Hematopoietic multipotent progenitor cell treated with erythropoietin and hydrocortisone succinate and interleukin-3 and kit ligand, for 17 days (in vitro differentiated cells): Measurements from ENCODE around the gene PATL1.
"Not testable (repeated sequence)": the region's sequence is repeated elsewhere in the genome, so short reads cannot be mapped to it uniquely, and the experiment has no call there.

Source experiments
- DNase-seq: peaks from one replicate; pipeline ENCODE4 v3.0.0-alpha.2; 2015; ENCODE audit warnings: low spot score

Gene PATL1

DNA sequence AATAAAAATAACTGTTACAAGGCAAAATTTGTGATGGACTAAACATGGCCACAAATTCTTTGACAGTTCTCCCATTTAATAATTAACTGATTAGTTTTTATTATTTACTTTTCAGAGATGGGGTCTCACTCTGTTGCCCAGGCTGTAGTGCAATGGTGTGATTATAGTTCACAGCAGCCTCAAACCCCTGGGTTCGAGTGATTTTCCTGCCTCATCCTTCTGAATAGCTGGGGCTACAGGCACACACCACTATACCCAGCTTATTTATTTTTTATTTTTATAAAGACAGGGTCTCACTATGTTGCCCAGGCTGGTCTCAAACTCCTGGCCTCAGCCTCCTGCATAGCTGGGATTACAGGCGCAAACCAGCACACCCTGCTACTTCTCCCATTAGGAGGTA lies 4.5 kb upstream of the PATL1 start:
- no peak for DNase-seq

DNA sequence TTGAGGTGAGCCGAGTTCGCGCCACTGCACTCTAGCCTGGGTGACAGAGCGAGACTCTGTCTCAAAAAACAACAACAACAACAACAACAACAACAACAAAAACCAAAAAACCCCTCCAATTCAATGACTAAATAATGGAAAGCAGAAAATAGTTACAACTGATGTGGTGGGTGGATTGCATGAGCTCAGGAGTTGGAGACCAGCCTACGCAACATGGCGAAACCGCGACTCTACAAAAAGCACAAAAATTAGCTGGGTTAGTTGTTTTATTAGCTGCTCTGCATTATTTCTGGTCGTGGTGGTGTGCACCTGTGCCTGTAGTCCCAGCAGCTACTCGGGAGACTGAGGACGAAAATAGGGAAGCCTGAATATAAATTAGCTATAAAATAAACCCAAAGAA lies 2.6 kb upstream of the PATL1 start:
- DNase-seq: no peak

- DNase-seq: no peak
Measured at GRCh38 chr11:59669611-59670009, 773 bp upstream of the PATL1 start.

DNA sequence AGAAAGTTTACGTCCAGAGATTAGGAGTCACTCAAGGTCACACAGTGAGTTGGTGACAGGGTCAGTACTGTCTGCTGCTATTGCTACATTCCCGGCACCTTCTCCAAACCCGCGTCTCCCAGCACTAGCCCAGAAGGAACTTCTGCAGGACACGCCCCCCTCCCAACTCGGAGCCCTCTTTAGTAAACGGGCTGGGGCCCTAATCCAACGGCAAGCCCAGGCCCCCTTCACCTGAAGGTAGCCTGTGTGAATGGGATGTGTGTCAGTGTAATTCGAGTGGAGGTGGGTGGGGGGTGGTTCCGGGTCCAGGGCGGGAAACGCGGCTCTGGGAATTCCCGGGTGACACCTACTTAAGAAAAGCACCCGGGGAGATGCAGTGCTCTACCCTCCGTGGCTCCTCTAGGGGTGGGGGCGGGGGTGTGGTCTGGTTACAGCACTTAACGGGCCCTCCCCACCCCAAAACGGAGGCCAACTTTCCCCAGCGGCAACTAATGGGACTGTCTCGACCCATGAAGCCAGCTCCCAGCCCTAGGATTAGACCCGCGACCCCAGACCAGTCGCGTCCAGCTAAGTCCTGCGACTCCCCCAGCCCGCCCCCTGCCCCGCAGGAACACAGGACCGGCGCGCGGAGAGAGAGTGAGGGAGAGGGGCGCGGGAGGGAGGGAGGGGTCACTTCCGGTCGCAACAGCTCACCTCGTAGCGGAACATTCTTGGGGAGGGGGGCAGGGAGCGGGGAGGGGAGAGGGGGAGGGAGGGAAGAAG lies 468 bp downstream of the PATL1 start:
- DNase-seq: peak; percentile 69

- no peak for DNase-seq
Measured at GRCh38 chr11:59667812-59668187, 1.0 kb downstream of the PATL1 start.

GRCh38 chr11:59666969-59667368 lies 1.9 kb downstream of the PATL1 start:
- no peak for DNase-seq

- no peak for DNase-seq
Measured at GRCh38 chr11:59660621-59661020, 8.2 kb downstream of the PATL1 start.

GRCh38 chr11:59659981-59660380 lies 8.9 kb downstream of the PATL1 start:
- DNase-seq: no peak

DNA sequence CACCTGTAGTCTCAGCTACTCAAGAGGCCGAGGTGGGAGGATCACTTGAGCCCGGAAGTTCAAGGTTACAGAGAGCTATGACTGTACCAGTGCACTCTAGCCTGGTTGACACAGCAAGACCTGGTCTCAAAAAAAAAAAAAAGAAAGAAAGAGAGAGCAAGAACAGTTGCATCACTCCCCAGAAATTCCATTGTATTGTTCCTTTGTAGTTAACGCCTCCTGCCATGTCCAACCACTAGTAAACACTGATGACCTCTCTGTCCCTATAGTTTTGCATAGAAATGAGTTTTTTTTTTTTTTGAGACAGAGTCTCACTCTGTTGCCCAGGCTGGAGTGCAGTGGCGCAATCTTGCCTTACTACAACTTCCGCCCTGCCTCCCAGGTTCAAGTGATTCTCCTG lies 10.8 kb downstream of the PATL1 start:
- no peak for DNase-seq

DNA sequence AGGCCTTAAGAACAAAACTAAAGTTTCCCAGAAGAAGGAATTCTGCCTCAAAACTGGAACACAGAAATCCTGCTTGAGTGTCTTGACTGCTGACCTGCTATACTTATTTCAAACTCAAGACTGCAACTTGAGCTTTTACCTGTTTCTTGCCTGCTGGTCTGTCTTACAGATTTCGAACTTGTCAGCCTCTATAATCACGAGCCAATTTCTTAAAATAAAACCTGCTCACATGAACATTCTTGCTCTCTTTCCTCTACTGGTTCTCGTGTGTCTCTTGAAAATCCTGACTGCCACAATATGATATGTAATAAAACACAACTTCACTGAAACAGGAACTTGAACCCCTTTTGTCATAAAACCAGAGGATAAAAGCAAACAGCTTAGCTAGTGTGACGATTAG lies 13.9 kb downstream of the PATL1 start:
- DNase-seq: no peak

- DNase-seq: no peak
Measured at GRCh38 chr11:59647245-59647980, 21.4 kb downstream of the PATL1 start.

GRCh38 chr11:59644528-59644927 lies 24.3 kb downstream of the PATL1 start:
- no peak for DNase-seq

DNA sequence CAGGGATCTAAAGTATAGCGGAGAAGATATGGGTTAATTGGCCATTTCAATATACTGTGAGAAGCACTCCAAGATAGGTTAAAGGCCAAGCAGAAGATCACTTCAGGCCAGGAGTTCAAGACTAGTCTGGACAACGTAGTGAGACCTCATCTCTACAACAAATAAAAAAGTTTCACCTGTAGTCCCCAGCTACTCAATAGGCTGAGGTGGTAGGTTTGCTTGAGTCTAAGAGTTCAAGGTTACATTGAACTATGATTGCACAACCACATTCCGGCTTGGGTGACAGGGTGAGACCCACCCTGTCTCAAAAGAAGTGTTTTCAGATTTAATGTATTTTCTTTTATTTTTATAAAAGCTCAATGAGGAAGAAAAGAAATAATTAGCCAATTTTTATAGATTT lies 25.4 kb downstream of the PATL1 start:
- no peak for DNase-seq

- DNase-seq: no peak
Measured at GRCh38 chr11:59641156-59641555, 27.7 kb downstream of the PATL1 start.

DNA sequence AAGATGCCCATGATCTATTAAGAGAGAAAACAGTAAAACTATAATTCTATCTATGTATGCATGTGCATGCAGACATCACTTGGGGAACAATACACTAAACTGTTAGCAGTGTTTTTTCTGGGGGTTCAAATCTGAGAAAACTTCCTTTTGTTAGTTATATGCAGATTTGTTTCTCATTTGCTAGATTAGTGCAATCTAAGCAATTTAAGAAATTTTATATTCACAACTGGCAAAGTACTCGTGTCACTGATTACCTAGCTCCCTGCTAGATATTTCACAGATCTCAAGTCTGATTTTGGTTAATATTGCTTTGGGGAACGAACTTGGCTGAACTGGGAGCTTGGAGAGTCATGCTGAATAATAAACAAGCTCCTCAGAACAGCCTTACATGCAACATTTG lies 38.3 kb downstream of the PATL1 start:
- no peak for DNase-seq

GRCh38 chr11:59629996-59630395 lies 38.8 kb downstream of the PATL1 start:
- DNase-seq: no peak

DNA sequence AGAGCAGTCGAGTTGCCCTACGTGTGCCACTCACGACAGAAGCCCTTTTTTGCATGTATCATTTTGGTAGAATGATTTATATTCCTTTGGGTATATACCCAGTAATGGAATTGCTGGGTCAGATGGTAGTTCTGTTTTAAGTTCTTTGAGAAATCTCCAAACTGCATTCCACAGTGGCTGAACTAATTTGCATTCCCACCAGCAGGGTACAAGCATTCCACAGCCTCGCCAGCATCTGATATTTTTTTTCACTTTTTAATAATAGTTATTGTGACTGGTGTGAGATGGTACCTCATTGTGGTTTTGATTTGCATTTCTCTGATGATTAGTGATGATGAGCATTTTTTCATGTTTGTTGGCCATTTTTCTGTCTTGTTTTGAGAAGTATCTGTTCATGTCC lies 41.9 kb downstream of the PATL1 start:
- not testable (repeated sequence) for DNase-seq

GRCh38 chr11:59625703-59626102 lies 43.1 kb downstream of the PATL1 start:
- DNase-seq: no peak

- no peak for DNase-seq
Measured at GRCh38 chr11:59617876-59618275, 51.0 kb downstream of the PATL1 start.

- no peak for DNase-seq
Measured at GRCh38 chr11:59616396-59616982, 52.3 kb downstream of the PATL1 start.

- peak; percentile 100 for DNase-seq
Measured at GRCh38 chr11:59615637-59616395, 53.0 kb downstream of the PATL1 start, which contains the start of gene OSBP. Gene OSBP, minus strand, starts transcription at chr11:59615774. Its CDS starts 110 bp downstream, at chr11:59615664.

GRCh38 chr11:59615120-59615636 lies 53.7 kb downstream of the PATL1 start:
- peak; percentile 66 for DNase-seq
